Epithelial cell of esophagus (primary cell): Measurements from ENCODE around the gene METTL13.
"Not testable (repeated sequence)": the region's sequence is repeated elsewhere in the genome, so short reads cannot be mapped to it uniquely, and the experiment has no call there.

Source experiments
- DNase-seq: peaks from one replicate; pipeline ENCODE4 v3.0.0; 2010; ENCODE audit warnings: low read depth
- H3K4me3 ChIP-seq: 2 replicates; pipeline ENCODE4 v1.5.1; 2011; ENCODE audit warnings: mild to moderate bottlenecking, low read length, control low read depth
- TF ChIP-seq, protein P1 (sequence below): IDR thresholded peaks from 2 replicates; pipeline ENCODE4 v1.5.1; 2011; ENCODE audit warnings: low read depth, mild to moderate bottlenecking, low read length, control low read depth, inconsistent platforms; ENCODE audit not compliant: insufficient read depth; ENCODE audit errors: missing control alignments

The METTL13 gene

DNA sequence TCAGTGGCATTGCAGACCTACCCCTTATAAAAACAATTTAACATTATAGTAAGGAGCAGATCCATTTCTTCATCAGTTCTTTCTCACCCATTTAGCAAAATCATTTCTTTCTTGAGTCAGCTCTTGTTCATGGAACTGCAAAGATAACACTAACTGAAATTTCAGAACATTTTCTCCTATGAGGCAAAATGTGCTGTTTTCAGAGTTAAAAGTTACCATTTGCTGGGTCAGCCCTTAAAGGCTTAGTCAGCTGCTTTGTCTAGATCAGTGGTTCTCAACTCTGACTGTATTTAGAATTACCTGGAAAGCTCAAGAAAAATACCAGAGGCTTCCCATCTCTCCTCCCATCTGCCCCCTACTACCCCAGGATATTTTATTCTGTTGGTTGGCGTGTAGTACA lies 12.2 kb downstream of the METTL13 start:
- H3K4me3 ChIP-seq: no peak overlapping the region
- TF ChIP-seq, protein P1, sequence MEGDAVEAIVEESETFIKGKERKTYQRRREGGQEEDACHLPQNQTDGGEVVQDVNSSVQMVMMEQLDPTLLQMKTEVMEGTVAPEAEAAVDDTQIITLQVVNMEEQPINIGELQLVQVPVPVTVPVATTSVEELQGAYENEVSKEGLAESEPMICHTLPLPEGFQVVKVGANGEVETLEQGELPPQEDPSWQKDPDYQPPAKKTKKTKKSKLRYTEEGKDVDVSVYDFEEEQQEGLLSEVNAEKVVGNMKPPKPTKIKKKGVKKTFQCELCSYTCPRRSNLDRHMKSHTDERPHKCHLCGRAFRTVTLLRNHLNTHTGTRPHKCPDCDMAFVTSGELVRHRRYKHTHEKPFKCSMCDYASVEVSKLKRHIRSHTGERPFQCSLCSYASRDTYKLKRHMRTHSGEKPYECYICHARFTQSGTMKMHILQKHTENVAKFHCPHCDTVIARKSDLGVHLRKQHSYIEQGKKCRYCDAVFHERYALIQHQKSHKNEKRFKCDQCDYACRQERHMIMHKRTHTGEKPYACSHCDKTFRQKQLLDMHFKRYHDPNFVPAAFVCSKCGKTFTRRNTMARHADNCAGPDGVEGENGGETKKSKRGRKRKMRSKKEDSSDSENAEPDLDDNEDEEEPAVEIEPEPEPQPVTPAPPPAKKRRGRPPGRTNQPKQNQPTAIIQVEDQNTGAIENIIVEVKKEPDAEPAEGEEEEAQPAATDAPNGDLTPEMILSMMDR: no peak
- no peak for DNase-seq

DNA sequence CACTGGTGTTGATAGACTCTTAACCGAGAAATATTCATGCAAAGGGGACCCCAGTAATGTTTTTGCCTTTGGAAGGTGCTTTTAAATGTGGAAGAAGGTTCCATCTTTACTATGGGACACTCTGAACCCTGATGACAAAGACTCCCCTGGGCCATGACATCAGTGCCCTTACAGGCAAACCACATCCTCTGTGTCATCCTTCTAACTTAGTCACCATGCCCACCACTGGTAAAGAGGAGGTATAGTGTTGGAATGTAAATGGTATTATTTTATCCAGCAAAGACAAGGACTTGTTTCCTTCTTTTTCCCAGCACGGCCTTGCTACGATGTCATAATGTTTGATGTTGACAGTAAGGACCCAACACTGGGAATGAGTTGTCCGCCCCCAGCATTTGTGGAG lies 12.6 kb downstream of the METTL13 start:
- no peak overlapping the region for H3K4me3 ChIP-seq
- TF ChIP-seq, protein P1: no peak
- peak; percentile 82 for DNase-seq

DNA sequence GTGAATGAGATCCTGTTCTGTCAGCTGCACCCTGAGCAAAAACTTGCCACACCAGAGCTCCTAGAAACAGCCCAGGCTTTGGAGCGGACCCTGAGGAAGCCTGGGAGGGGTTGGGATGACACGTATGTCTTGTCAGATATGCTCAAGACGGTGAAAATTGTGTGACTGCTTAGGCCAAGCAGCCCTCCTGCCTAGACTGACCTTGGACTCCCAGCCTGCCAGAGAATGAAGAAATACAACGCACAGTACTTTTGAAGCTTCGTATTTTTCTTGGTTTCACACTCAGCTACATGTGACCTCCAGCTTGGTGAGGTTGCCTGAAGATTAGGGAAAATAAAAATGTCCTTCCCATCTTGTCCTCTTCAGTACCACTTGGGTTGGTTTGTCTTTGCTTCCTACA lies 15.1 kb downstream of the METTL13 start:
- TF ChIP-seq, protein P1: no peak
- H3K4me3 ChIP-seq: no peak overlapping the region
- DNase-seq: no peak

DNA sequence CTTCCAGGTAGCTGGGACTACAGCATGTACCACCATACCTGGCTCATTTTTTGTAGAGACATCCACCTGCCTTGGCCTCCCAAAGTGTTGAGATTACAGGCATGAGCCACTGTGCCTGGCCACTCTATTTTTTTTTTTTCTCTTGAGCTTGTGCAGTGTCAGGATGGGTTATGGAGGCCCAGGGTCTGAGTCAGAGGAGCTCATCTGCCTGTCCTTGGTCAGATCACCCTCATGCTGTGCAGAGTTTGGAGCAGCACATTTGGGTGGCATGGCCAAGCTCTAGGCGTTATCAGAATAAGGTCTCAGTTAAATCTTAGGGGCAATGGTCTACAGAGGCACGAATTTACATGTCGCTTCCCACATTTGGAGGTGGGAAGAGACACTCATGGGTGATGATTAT lies 16.9 kb downstream of the METTL13 start:
- no peak for DNase-seq
- H3K4me3 ChIP-seq: no peak overlapping the region
- TF ChIP-seq, protein P1: no peak

DNA sequence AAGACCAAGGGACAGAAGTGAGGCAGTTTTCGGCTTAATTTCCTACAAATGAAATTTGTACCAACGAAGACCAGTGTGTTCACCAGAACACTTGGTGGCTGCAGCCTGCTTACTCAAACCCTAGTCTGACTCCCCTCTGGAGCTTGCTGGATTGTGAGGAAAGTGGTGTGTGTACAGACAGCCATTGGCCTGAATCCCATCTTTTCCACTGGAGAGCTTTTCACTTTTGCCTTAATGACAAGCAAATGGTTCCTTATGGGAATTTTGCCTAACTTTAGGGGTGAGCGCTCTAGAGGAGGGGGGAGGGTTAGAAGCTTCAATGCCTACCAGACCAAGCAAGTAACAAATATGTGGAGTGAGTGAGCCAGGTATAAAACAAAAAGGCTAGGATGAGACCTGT lies 17.3 kb downstream of the METTL13 start:
- no peak for DNase-seq
- no peak overlapping the region for H3K4me3 ChIP-seq
- TF ChIP-seq, protein P1: no peak

DNA sequence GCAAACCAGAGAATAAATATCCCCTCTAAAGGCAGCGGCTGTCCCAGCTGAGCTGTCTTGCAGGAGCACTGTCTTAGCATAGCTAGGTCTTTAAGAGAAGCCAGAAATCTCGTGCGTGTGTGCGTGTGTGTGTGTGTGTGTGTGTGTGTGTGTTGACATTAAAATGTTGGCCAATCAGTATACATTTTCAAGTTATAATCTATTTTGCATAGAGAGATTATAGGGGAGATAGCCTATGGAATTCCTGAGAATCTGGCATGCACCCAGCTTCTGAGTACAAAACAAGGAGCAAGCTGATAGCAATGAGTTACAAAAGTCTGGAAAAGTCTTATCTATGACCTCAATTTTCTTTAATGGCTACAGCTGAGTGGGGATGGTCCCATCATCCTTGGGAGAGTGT lies 17.7 kb downstream of the METTL13 start:
- DNase-seq: no peak
- H3K4me3 ChIP-seq: no peak overlapping the region
- TF ChIP-seq, protein P1: no peak

DNA sequence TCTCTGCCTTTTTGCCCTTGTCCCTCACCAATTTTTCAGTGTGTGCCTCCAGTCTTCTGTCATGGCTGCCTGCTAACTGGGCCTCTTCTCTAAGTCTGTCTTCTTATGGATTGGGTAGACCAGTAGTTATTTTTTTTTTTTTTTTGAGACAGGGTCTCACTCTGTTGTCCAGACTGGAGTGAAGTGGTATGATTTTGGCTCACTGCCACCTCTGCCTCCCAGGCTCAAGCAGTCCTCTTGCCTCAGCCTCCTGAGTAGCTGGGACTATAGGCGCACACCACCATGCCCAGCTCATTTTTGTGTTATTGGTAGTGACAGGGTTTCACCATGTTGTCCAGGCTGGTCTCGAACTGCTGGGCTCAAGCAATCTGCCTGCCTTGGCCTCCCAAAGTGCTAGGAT lies 18.2 kb downstream of the METTL13 start:
- not testable (repeated sequence) for DNase-seq, H3K4me3 ChIP-seq

DNA sequence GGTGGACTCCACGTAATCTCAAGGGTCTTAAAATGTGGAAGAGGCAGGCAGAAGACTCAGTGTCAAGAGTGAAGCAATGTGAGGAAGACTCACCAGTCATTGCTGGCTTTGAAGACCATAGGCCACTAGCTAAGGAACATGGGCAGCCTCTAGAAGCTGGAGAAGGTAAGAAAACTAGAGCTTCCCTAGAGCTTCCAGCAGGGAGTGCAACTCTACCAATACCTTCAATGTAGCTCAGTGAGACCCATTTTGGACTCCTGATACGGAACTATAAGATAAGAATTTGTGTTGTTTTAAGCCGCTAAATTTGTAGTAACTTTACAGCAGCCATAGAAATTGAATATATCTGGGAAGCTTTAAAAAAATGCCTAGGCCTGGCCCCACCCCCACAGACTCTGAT lies 18.9 kb downstream of the METTL13 start:
- H3K4me3 ChIP-seq: no peak overlapping the region
- TF ChIP-seq, protein P1: peak; percentile 23
- no peak for DNase-seq
